AG10803 (cell line): ENCODE data around the gene HCCS.
"Not testable (repeated sequence)": the region's sequence is repeated elsewhere in the genome, so short reads cannot be mapped to it uniquely, and the experiment has no call there.

Experiments
- DNase-seq: peaks from one replicate; pipeline ENCODE4 v3.0.0; 2010; ENCODE audit warnings: low read depth
- H3K4me3 ChIP-seq: 2 replicates; pipeline ENCODE4 v1.5.1; 2011; ENCODE audit warnings: mild to moderate bottlenecking, low read length, control low read depth
- TF ChIP-seq, protein P1 (sequence below): conservative IDR thresholded peaks from 2 replicates; pipeline ENCODE4 v1.5.1; 2011; ENCODE audit warnings: mild to moderate bottlenecking, low read length, control low read depth, inconsistent platforms

The HCCS gene

GRCh38 chrX:11119313-11119943, 8.3 kb downstream of the HCCS start:
- no peak overlapping the region for H3K4me3 ChIP-seq
- TF ChIP-seq, protein P1, sequence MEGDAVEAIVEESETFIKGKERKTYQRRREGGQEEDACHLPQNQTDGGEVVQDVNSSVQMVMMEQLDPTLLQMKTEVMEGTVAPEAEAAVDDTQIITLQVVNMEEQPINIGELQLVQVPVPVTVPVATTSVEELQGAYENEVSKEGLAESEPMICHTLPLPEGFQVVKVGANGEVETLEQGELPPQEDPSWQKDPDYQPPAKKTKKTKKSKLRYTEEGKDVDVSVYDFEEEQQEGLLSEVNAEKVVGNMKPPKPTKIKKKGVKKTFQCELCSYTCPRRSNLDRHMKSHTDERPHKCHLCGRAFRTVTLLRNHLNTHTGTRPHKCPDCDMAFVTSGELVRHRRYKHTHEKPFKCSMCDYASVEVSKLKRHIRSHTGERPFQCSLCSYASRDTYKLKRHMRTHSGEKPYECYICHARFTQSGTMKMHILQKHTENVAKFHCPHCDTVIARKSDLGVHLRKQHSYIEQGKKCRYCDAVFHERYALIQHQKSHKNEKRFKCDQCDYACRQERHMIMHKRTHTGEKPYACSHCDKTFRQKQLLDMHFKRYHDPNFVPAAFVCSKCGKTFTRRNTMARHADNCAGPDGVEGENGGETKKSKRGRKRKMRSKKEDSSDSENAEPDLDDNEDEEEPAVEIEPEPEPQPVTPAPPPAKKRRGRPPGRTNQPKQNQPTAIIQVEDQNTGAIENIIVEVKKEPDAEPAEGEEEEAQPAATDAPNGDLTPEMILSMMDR: no peak
- DNase-seq: no peak

- not testable (repeated sequence) for H3K4me3 ChIP-seq, DNase-seq
Observed at GRCh38 chrX:11123087-11123486, 12.0 kb downstream of the HCCS start.

- TF ChIP-seq, protein P1: no peak
- no peak for DNase-seq
- no peak overlapping the region for H3K4me3 ChIP-seq
Observed at GRCh38 chrX:11124112-11124511, 13.0 kb downstream of the HCCS start.

DNA sequence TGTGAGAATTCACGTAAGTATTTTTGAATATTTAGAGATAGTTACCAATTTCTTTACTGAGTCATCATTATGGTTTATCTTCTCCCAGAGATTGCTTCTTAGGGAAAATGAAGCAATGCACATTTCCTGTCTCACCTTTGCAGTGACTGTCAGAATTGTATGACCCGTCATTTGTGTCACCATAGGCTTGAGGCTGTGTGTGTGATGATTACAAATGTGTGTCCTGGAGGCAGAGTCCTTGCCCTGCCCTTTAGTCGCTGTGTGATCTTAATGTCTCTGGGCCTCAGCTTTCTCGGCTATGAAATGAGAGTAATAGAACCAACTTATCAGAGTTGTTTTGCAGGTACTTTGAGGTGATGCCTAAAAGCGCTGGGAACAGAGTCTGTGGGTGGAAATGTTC, 13.9 kb downstream of the HCCS start:
- H3K4me3 ChIP-seq: no peak overlapping the region
- TF ChIP-seq, protein P1: no peak
- DNase-seq: no peak

GRCh38 chrX:11129534-11130105, 18.5 kb downstream of the HCCS start:
- no peak overlapping the region for H3K4me3 ChIP-seq
- peak; percentile 52 for DNase-seq
- TF ChIP-seq, protein P1: no peak

- TF ChIP-seq, protein P1: no peak
- H3K4me3 ChIP-seq: no peak overlapping the region
- no peak for DNase-seq
Observed at GRCh38 chrX:11130136-11130535, 19.0 kb downstream of the HCCS start.

DNA sequence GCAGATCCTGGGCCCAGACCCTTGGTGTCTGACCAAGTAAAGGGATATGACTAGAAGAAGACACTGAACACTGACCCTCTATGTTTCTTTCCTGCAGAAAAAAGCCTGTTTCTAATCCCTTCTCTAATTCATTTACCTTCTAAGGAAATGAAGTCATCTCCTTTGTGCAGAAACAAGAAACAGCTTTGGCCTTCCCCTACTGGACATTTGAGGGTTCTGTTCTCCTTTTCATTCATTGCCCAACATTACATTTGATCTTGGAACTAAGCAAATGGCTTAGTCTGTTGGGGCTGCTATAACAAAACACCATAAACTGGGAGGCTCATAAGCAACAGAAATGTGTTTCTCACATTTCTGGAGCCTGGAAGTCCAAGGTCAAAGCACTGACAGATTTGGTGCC, 20.0 kb downstream of the HCCS start:
- TF ChIP-seq, protein P1: no peak
- DNase-seq: no peak
- no peak overlapping the region for H3K4me3 ChIP-seq
